Lung (tissue), 12 donors: ENCODE data around the gene SLC2A11. TPM values are rescaled to one million over a fixed set of nuclear protein-coding genes. Genes with fewer than 3 reads are reported as not detected.
A peak's percentile ranks its signal among the peaks of the same experiment; 100 is the strongest.

Source experiments
- ATAC-seq: fragments of 200-7000 bp; cut with Tn5 transposase; one replicate; pipeline ENCODE4 v1.9.1; 2020; ENCODE audit warnings: moderate number of reproducible peaks; ENCODE audit not compliant: insufficient read depth, low FRiP score
- DNase-seq, 3 donors: peaks; one replicate each; pipeline ENCODE4 v3.0.0-alpha.2; 2013 to 2017
- H3K27ac ChIP-seq, 2 donors: one replicate each; pipeline ENCODE4 v1.5.1; 2013; ENCODE audit warnings: mild to moderate bottlenecking in 2 of 2, moderate library complexity in 2 of 2, control low read depth in 1 of 2, inconsistent platforms in 1 of 2, low read depth in 1 of 2, low read length in 1 of 2
- H3K27me3 ChIP-seq, 3 donors: one replicate each; pipeline ENCODE4 v1.5.1; 2013; ENCODE audit warnings: low read length in 2 of 3; ENCODE audit not compliant: control insufficient read depth in 3 of 3, insufficient read depth in 3 of 3
- H3K36me3 ChIP-seq, 4 donors: one replicate each; pipeline ENCODE4 v1.5.1; 2013; ENCODE audit warnings: low read length in 4 of 4, mild to moderate bottlenecking in 1 of 4, moderate library complexity in 1 of 4; ENCODE audit not compliant: control insufficient read depth in 4 of 4, insufficient read depth in 4 of 4
- H3K4me1 ChIP-seq, 5 donors: one replicate each; pipeline ENCODE4 v1.5.1; 2013; ENCODE audit warnings: low read length in 5 of 5, mild to moderate bottlenecking in 2 of 5, moderate library complexity in 1 of 5; ENCODE audit not compliant: control insufficient read depth in 5 of 5, insufficient read depth in 5 of 5
- H3K4me3 ChIP-seq: one replicate; pipeline ENCODE4 v1.5.1; 2013; ENCODE audit warnings: mild to moderate bottlenecking, control low read depth, moderate library complexity
- H3K9ac ChIP-seq, 2 donors: one replicate each; pipeline ENCODE4 v1.5.1; 2013; ENCODE audit warnings: low read length in 2 of 2, control low read depth in 1 of 2; ENCODE audit not compliant: insufficient read depth in 1 of 2
- H3K9me3 ChIP-seq, 4 donors: one replicate each; pipeline ENCODE4 v1.5.1; 2013; ENCODE audit warnings: low read length in 3 of 4, mild to moderate bottlenecking in 1 of 4, moderate library complexity in 1 of 4; ENCODE audit not compliant: control insufficient read depth in 4 of 4, insufficient read depth in 3 of 4
- CTCF ChIP-seq: IDR thresholded peaks from 2 replicates; pipeline ENCODE4 v1.5.1; 2012; ENCODE audit warnings: mild to moderate bottlenecking; ENCODE audit errors: control extremely low read depth, extremely low read depth
- WGBS, 2 donors: extraction: QIAGEN DNeasy Blood & Tissue Kit; methylation state at CpG; one replicate each; pipeline ENCODE4 v1.1.7; 2013; 5-methylcytosine and 5-hydroxymethylcytosine counted together
- polyA plus RNA-seq, 2 donors: library from polyadenylated mRNA; stranded (reverse); fragments of 200-250 nt; gene quantifications; one replicate each; pipeline ENCODE4 v1.2.1, GENCODE V29; 2013
- total RNA-seq, 2 donors: library from RNA; depleted of rRNA in 1 of 2; stranded (reverse); fragments of >200 nt in 1 of 2; gene quantifications; one replicate each; pipeline ENCODE4 v1.2.1, GENCODE V29; 2014 to 2021
- donor health status: control.
- donor health status: control.
- donor health status: Bipolar disorder and iron deficiency.
- donor health status: healthy.
- donor health status: DM: yes; HTN: yes; CAD: no.

The SLC2A11 gene
- total and polyA plus RNA-seq, 4 donors = 3.9 to 14.1 (median 10.3) TPM

DNA sequence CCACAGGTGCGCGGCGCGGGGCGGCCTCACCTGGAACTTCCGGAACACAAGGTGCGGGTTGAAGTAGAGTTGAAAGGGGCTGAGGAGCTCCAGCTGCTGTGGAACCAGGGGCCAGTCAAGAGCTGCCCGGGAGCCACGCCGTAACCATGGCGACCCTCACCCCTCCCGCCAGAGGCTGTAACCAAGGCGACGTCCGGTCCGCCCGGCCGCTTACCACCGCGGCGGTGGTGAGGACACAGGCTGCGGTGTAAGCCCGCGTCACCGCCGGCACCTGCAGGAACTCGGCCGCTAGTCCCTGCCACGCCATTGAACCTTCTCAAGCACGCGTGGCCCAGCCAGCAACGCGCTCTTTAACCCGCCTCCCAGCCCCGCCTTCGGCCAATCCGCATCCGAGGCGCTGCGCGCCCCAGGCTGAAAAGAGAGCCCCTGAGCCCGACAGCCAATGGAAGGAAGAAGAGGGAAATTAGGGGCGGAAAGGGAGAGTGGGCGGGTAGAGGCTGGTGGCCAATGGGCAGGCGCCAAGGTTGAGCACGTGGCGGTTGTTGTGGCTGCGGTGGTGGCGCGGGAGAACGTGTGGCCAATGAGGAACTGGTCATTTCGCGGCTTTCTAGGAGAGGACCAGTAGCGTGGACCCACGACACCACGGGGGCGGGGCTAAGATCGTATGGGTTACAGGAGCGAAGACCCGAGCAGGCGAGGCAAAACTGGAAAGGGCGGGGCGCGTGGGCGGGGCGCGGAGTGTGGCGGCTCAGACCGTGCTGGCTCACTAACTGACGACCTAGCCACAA, 18.8 kb upstream of the SLC2A11 start, which contains the start of gene DERL3:
Gene DERL3, minus strand, starts transcription at position 326 of the 788 bp plus-strand sequence. Its CDS starts 19 bp downstream, at position 307.
- peak within 1 kb of the TSS; percentile 44 for H3K4me3 ChIP-seq
- H3K4me1 ChIP-seq = peaks cover 0 to 18% (median 8%) of the 10 kb centered on the region in 5 donors
- ATAC-seq (peak; percentile 94), DNase-seq (peak; percentile 94 to 96 (median 95))
- WGBS, 2 donors = 1% methylated on average over 66 to 70 of the region's 70 CpGs
- TF ChIP-seq CTCF = no peak
- H3K27ac ChIP-seq = peak within 1 kb of the TSS in 1 of 2 donors; percentile 77
- no peaks in the 10 kb centered on the region for H3K9me3 ChIP-seq
- H3K27me3 ChIP-seq = no peaks in the 10 kb centered on the region
- H3K36me3 ChIP-seq = peaks cover 0 to 22% (median 12%) of the 10 kb centered on the region in 4 donors
- H3K9ac ChIP-seq = no peak within 1 kb of the TSS

DNA sequence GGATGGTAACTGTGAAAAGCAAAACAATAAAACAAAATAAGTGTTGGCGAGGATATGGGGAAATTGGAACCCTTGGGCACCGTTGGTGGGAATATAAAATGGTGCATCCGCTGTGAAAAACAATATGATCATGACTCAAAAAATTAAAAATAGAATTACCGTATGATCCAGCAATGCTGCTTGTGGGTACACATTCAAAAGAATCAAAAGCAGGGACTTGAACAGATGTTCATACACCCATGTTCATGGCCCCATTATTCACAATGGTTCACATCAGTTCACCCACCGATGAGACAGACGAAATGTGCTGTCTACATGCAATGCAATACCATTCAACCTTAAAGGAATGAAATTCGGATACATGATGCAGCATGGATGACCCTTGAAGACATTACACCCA, 17.6 kb upstream of the SLC2A11 start:
- Histone ChIP-seq H3K27me3 (no peaks in the 10 kb centered on the region), H3K4me1 (peaks cover 3 to 18% (median 13%) of the 10 kb centered on the region in 5 donors), H3K27ac (no peak overlapping the region), H3K4me3 (no peak overlapping the region), H3K9ac (no peak overlapping the region), H3K9me3 (no peaks in the 10 kb centered on the region), H3K36me3 (peaks cover 0 to 13% (median 8%) of the 10 kb centered on the region in 4 donors)
- no peak for TF ChIP-seq CTCF
- 80 to 85% methylated on average over 7 of the region's 7 CpGs for WGBS, 2 donors
- ATAC-seq (no peak), DNase-seq (no peak)

GRCh38 chr22:23841292-23841691, 16.4 kb upstream of the SLC2A11 start:
- Histone ChIP-seq H3K4me3 (no peak overlapping the region), H3K9me3 (no peaks in the 10 kb centered on the region), H3K9ac (no peak overlapping the region), H3K36me3 (peaks cover 0 to under 1% (median 0%) of the 10 kb centered on the region in 4 donors), H3K4me1 (peaks cover 3 to 20% (median 13%) of the 10 kb centered on the region in 5 donors), H3K27me3 (no peaks in the 10 kb centered on the region), H3K27ac (no peak overlapping the region)
- WGBS, 2 donors = 85 to 94% methylated on average over 5 of the region's 5 CpGs
- no peak for TF ChIP-seq CTCF
- no peak for DNase-seq
- ATAC-seq = no peak
